ENCODE data around the gene DOC2A. TPM values are rescaled to one million over a fixed set of nuclear protein-coding genes. Genes with fewer than 3 reads are reported as not detected.
"Not testable (repeated sequence)": the region's sequence is repeated elsewhere in the genome, so short reads cannot be mapped to it uniquely, and the experiment has no call there.

DOC2A gene
- total RNA-seq, 2 donors from 2014 or later: 0.63 to 0.77 TPM

- ATAC-seq (peak; percentile 49 to 67), DNase-seq (no peak)
- intact Hi-C loops (cut with DNase I): loop anchor here in 1 of 2 donors (2.0 kb wide), 1 partner anchor 34 kb away; the partner anchor contains the start of gene INO80E
Observed at GRCh38 chr16:29962344-29962994, 48.4 kb downstream of the DOC2A start.

DNA sequence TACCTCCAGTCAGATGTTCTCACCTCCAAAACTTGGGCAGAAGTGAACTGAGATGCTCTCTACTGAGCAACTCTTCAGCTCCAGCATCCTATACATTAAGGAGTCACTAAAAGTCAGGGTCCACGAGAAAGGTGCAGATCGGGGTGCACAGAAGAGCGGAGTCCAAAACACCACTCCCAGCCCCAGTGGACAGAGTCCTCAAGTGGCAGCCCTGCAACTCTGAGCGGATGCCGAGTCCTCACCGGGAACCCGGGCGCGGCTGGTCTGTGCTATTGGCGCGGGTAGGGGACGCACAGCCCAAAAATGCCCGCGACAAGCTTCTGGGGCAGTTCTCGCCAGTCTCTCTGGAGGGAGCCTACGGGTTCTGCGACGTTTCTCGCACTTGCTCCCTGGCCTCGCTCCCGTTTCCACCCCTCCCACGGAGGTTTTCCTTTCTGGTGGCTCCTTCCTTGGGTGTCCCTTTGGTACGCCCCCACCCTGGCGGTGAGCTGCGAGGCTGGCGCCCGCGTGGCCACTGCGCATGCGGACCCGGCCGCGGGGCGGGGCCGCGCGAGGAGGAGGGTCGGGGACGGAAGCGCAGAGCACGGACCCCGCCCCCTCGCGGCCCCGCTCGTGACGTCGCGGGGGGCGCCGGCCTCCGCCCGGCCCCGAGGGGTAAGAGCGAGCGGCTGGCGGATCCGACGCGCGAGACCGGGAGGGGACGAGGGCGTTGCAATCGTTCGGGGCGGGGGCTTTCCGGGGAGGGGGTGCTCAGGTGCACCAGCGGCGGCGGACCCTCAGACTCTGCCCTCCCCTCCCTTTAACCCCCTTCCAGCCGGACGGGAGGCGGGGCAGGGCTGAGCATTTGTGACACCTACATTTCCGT is 49.1 kb downstream of the DOC2A start, which contains the start of gene TMEM219:
TMEM219 (plus strand) TSS at position 601 of the 865 bp plus-strand sequence. CDS start 1,065 bp downstream, outside the sequence.
- DNase-seq (peak; percentile 92), ATAC-seq (peak; percentile 98)

DNA sequence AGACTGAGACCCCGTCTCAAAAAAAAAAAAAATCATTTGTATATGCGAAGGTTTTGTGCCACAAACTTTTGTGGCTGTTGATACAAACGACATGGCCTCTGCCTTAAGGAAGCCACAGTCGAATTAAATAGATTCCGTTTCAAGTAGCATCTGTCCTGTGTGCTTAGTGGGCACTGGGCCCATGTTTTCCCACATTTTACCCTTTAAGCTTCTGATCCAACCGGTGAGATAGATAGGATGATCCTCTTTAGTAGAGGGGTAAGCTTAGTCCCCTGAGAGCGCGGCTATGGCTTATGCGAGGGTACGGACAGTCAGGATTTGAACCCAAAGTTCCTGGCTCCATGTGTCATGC is 49.7 kb downstream of the DOC2A start:
- DNase-seq: no peak
- intact Hi-C loops (cut with DNase I): no loop called here
- no peak for ATAC-seq

More for the DNA sequence above, 49.1 kb downstream of the DOC2A start, which contains the start of gene TMEM219:
- intact Hi-C loops (cut with DNase I): loop anchor here in 1 of 2 donors (2.0 kb wide), 1 partner anchor 35 kb away; the partner anchor contains the start of gene INO80E

DNA sequence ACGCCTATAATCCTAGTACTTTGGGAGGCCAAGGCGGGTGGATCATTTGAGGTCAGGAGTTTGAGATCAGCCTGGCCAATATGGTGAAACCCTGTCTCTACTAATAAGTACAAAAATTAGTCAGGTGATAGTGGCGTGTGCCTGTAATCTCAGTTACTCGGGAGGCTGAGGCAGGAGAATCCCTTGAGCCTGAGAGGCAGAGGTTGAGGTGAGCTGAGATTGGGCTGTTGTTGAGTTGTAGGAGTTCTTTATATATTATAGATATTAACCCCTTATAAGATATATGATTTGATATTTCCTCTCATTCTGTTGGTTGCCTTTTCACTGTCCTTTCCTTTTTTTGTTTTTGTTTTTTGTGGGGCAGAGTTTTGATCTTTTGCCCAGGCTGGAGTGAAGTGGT is 51.0 kb downstream of the DOC2A start:
- intact Hi-C loops (cut with DNase I); ATAC-seq; DNase-seq: not testable (repeated sequence)

DNA sequence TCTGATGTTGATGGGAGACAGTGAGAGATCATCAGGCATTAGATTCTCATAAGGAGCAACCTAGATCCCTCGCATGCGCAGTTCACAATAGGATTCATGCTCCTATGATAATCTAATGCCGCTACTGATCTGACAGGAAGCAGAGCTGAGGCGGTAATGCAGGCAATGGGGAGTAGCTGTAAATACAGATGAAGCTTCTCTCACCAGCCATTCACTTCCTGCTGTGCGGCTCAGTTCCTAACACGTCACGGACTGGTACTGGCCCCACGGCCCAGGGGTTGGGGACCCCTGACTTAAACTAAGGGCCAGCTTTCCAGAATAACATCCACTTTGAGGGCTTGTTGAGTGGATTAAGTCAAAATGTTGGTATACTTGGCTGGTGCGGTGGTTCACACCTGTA is 51.5 kb downstream of the DOC2A start:
- intact Hi-C loops (cut with DNase I): no loop called here

DNA sequence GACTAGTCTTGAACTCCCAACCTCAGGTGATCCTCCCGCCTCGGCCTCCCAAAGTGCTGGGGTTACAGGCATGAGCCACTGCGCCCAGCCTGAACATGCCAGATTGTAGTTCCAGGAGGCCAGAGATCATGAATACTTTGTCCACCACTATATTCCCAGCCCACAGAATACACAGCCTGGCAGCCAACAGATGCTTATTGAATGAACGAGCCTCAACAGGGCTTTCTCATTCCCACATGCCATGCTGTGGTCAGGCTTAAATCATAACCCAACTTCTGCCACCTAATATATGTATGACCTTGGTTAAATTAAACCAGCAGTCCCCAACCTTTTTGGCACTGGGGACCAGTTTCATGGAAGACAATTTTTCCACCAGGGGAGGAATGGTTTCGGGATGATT is 52.1 kb downstream of the DOC2A start:
- intact Hi-C loops (cut with DNase I): no loop called here
- DNase-seq: no peak
- no peak for ATAC-seq

More for the DNA sequence above, 51.5 kb downstream of the DOC2A start:
- DNase-seq (no peak), ATAC-seq (no peak)

Other genes starting within 250 kb of the DOC2A start
- gene ZG16, start 232.8 kb downstream of the DOC2A start, total RNA-seq: not detected
- gene KIF22, start 220.3 kb downstream of the DOC2A start, total RNA-seq: 10 to 100 TPM; 22.1 to 30.1 TPM
- gene MAZ, start 204.5 kb downstream of the DOC2A start, total RNA-seq: 10 to 100 TPM; 84.8 to 96.7 TPM
- gene PRRT2, start 198.8 kb downstream of the DOC2A start, total RNA-seq: 1 to 10 TPM; 2.2 to 3.0 TPM
- gene PAGR1, start 194.9 kb downstream of the DOC2A start, total RNA-seq: 10 to 100 TPM; 15.1 to 16.6 TPM
- 10 to 100 TPM; 72.7 to 82.4 TPM for gene MVP, start 190.6 kb downstream of the DOC2A start, total RNA-seq
- gene CDIPT, start 147.8 kb downstream of the DOC2A start, total RNA-seq: 10 to 100 TPM; 88.8 to 90.8 TPM
- gene SEZ6L2, start 111.5 kb downstream of the DOC2A start, total RNA-seq: 1 to 10 TPM in 1 of 2 donors, under 1 TPM in 1; 0.82 to 1.8 TPM
- 1 to 10 TPM in 1 of 2 donors, under 1 TPM in 1; 0.59 to 1.0 TPM for gene ASPHD1, start 110.5 kb downstream of the DOC2A start, total RNA-seq
- gene KCTD13, start 84.8 kb downstream of the DOC2A start, total RNA-seq: 10 to 100 TPM in 1 of 2 donors, 1 to 10 TPM in 1; 7.6 to 10.1 TPM
- gene TMEM219, start 48.9 kb downstream of the DOC2A start, total RNA-seq: 10 to 100 TPM; 73.8 to 78.8 TPM
- 10 to 100 TPM; 33.6 to 45.8 TPM for gene TAOK2, start 37.2 kb downstream of the DOC2A start, total RNA-seq
- 10 to 100 TPM; 13.0 to 18.4 TPM for gene HIRIP3, start 15.4 kb downstream of the DOC2A start, total RNA-seq
- gene INO80E, start 14.8 kb downstream of the DOC2A start, total RNA-seq: 10 to 100 TPM; 33.6 to 35.9 TPM
- gene C16orf92, start 12.2 kb upstream of the DOC2A start, total RNA-seq: not detected
- gene TLCD3B, start 20.2 kb upstream of the DOC2A start, total RNA-seq: not detected
- 1,000 to 10,000 TPM; 2,548 to 2,783 TPM for gene ALDOA, start 54.7 kb upstream of the DOC2A start, total RNA-seq
- 10 to 100 TPM; 34.2 to 41.1 TPM for gene PPP4C, start 65.0 kb upstream of the DOC2A start, total RNA-seq
- gene TBX6, start 80.9 kb upstream of the DOC2A start, total RNA-seq: under 1 TPM; 0.55 to 0.80 TPM
- gene YPEL3, start 85.2 kb upstream of the DOC2A start, total RNA-seq: 10 to 100 TPM; 39.5 to 54.1 TPM
- 1 to 10 TPM; 2.6 to 3.4 TPM for gene GDPD3, start 102.5 kb upstream of the DOC2A start, total RNA-seq
- gene MAPK3, start 112.2 kb upstream of the DOC2A start, total RNA-seq: 10 to 100 TPM; 56.9 to 59.6 TPM
- gene CORO1A, start 172.6 kb upstream of the DOC2A start, total RNA-seq: 10 to 100 TPM; 14.8 to 32.0 TPM
- gene BOLA2B, start 182.6 kb upstream of the DOC2A start, total RNA-seq: 10 to 100 TPM; 71.4 to 84.6 TPM
- 10 to 100 TPM; 18.7 to 24.8 TPM for gene SLX1A, start 182.8 kb upstream of the DOC2A start, total RNA-seq
- 10 to 100 TPM; 12.0 to 22.6 TPM for gene SULT1A3, start 188.2 kb upstream of the DOC2A start, total RNA-seq
- 1 to 10 TPM; 3.2 to 3.4 TPM for gene NPIPB13, start 237.5 kb upstream of the DOC2A start, total RNA-seq